NOMO-1 treated with DMSO at 0.1 percent for 48 hours (cell line): ENCODE results near the gene NFKB1.

Experiments
- DNase-seq: peaks from one replicate; lab custom pipeline; 2025; ENCODE audit not compliant: unreplicated experiment; lab: John Stamatoyannopoulos, UW

The NFKB1 gene

GRCh38 chr4:102493794-102494193, 7.4 kb upstream of the NFKB1 start:
- DNase-seq, result no peak

- DNase-seq, result no peak
These were observed 6.6 kb upstream of the NFKB1 start for GRCh38 chr4:102494603-102495002.

- DNase-seq, result no peak
These were observed 3.2 kb upstream of the NFKB1 start for GRCh38 chr4:102497986-102498385.

- DNase-seq, result no peak
These were observed 835 bp upstream of the NFKB1 start for GRCh38 chr4:102500352-102500695.

- no peak for DNase-seq
These were observed 213 bp downstream of the NFKB1 start for GRCh38 chr4:102501447-102501696.

GRCh38 chr4:102502543-102502818, 1.3 kb downstream of the NFKB1 start:
- no peak for DNase-seq

GRCh38 chr4:102503301-102503746, 2.2 kb downstream of the NFKB1 start:
- peak; percentile 41 for DNase-seq

GRCh38 chr4:102503831-102504786, 3.0 kb downstream of the NFKB1 start:
- peak; percentile 23 for DNase-seq

- no peak for DNase-seq
These were observed 3.8 kb downstream of the NFKB1 start for GRCh38 chr4:102504941-102505340.

- DNase-seq, result no peak
These were observed 4.5 kb downstream of the NFKB1 start for GRCh38 chr4:102505708-102506107.

- DNase-seq, result no peak
These were observed 5.4 kb downstream of the NFKB1 start for GRCh38 chr4:102506523-102506922.

- DNase-seq, result no peak
These were observed 10.9 kb downstream of the NFKB1 start for GRCh38 chr4:102511830-102512605.

GRCh38 chr4:102514298-102514964, 13.3 kb downstream of the NFKB1 start:
- no peak for DNase-seq

GRCh38 chr4:102517753-102518152, 16.6 kb downstream of the NFKB1 start:
- no peak for DNase-seq

GRCh38 chr4:102518703-102519131, 17.6 kb downstream of the NFKB1 start:
- DNase-seq, result no peak

- DNase-seq, result no peak
These were observed 18.8 kb downstream of the NFKB1 start for GRCh38 chr4:102519925-102520324.

- DNase-seq, result no peak
These were observed 20.4 kb downstream of the NFKB1 start for GRCh38 chr4:102521570-102521969.

GRCh38 chr4:102522031-102522440, 20.9 kb downstream of the NFKB1 start:
- DNase-seq, result no peak

GRCh38 chr4:102524691-102525090, 23.5 kb downstream of the NFKB1 start:
- no peak for DNase-seq

- peak; percentile 84 for DNase-seq
These were observed 23.9 kb downstream of the NFKB1 start for GRCh38 chr4:102525097-102525496.

GRCh38 chr4:102525504-102525903, 24.3 kb downstream of the NFKB1 start:
- DNase-seq, result no peak

GRCh38 chr4:102526532-102526931, 25.4 kb downstream of the NFKB1 start:
- DNase-seq, result no peak
